Stomach smooth muscle (tissue), 2 donors: ENCODE measurements around the gene HBM.
"Not testable (repeated sequence)": the region's sequence is repeated elsewhere in the genome, so short reads cannot be mapped to it uniquely, and the experiment has no call there.

Experiments used
- H3K27ac ChIP-seq: one replicate; pipeline ENCODE4 v1.7.0; 2013; ENCODE audit warnings: mild to moderate bottlenecking, low read length, inconsistent platforms
- H3K27me3 ChIP-seq, 2 donors: one replicate each; pipeline ENCODE4 v1.7.0; 2013; ENCODE audit warnings: low read length in 2 of 2; ENCODE audit not compliant: insufficient read depth in 2 of 2, control insufficient read depth in 1 of 2
- H3K36me3 ChIP-seq, 2 donors: one replicate each; pipeline ENCODE4 v1.7.0; 2013; ENCODE audit warnings: low read length in 2 of 2; ENCODE audit not compliant: control insufficient read depth in 2 of 2, insufficient read depth in 2 of 2
- H3K4me1 ChIP-seq: one replicate; pipeline ENCODE4 v1.7.0; 2013; ENCODE audit warnings: low read length; ENCODE audit not compliant: control insufficient read depth, insufficient read depth
- H3K4me3 ChIP-seq, 2 donors: one replicate each; pipeline ENCODE4 v1.7.0; 2013; ENCODE audit warnings: low read length in 2 of 2
- H3K9ac ChIP-seq, 2 donors: one replicate each; pipeline ENCODE4 v1.7.0; 2013; ENCODE audit warnings: low read length in 2 of 2, mild to moderate bottlenecking in 1 of 2
- H3K9me3 ChIP-seq, 2 donors: one replicate each; pipeline ENCODE4 v1.7.0; 2013; ENCODE audit warnings: low read length in 2 of 2; ENCODE audit not compliant: control insufficient read depth in 2 of 2
- donor health status: healthy.
- donor health status: Pancreatic carcinoma.

Gene HBM

GRCh38 chr16:165539-166374, at the start of gene HBM:
HBM (plus strand) TSS chr16:165978; CDS start chr16:165998, 20 bp downstream.
- H3K4me3 ChIP-seq, result peak within 1 kb of the TSS; percentile 16 to 40
- H3K27me3 ChIP-seq, result peaks cover 40 to 51% of the 10 kb centered on the region in 2 donors
- H3K9me3 ChIP-seq, result no peaks in the 10 kb centered on the region

GRCh38 chr16:116015-116414, 49.8 kb upstream of the HBM start:
- Histone ChIP-seq H3K27ac (no peak overlapping the region), H3K4me3 (no peak overlapping the region), H3K9me3 (no peaks in the 10 kb centered on the region), H3K4me1 (peaks cover 2% of the 10 kb centered on the region), H3K27me3 (no peaks in the 10 kb centered on the region), H3K9ac (no peak overlapping the region), H3K36me3 (peaks cover 13% of the 10 kb centered on the region in 2 donors)

More at GRCh38 chr16:165539-166374, at the start of gene HBM:
- Histone ChIP-seq H3K9ac (no peak within 1 kb of the TSS), H3K4me1 (peaks cover 18% of the 10 kb centered on the region), H3K27ac (no peak within 1 kb of the TSS), H3K36me3 (no peaks in the 10 kb centered on the region)

- H3K9ac ChIP-seq, result no peak overlapping the region
- no peaks in the 10 kb centered on the region for H3K27me3 ChIP-seq
- H3K27ac ChIP-seq, result no peak overlapping the region
- H3K36me3 ChIP-seq, result peaks cover 4 to 5% of the 10 kb centered on the region in 2 donors
- no peaks in the 10 kb centered on the region for H3K9me3 ChIP-seq
- no peak overlapping the region for H3K4me3 ChIP-seq
- peaks cover 2% of the 10 kb centered on the region for H3K4me1 ChIP-seq
These were observed 48.1 kb upstream of the HBM start for GRCh38 chr16:117379-118365.

GRCh38 chr16:118857-119256, 46.9 kb upstream of the HBM start:
- Histone ChIP-seq H3K4me3 (no peak overlapping the region), H3K27me3 (no peaks in the 10 kb centered on the region), H3K4me1 (no peaks in the 10 kb centered on the region), H3K9me3 (no peaks in the 10 kb centered on the region), H3K9ac (no peak overlapping the region), H3K27ac (no peak overlapping the region), H3K36me3 (peaks cover 4 to 5% of the 10 kb centered on the region in 2 donors)

- Histone ChIP-seq H3K27ac (no peak overlapping the region), H3K4me3 (no peak overlapping the region), H3K4me1 (no peaks in the 10 kb centered on the region), H3K9me3 (no peaks in the 10 kb centered on the region), H3K36me3 (peaks cover 2 to 7% of the 10 kb centered on the region in 2 donors), H3K9ac (no peak overlapping the region), H3K27me3 (no peaks in the 10 kb centered on the region)
These were observed 46.5 kb upstream of the HBM start for GRCh38 chr16:119295-119694.

- Histone ChIP-seq H3K9ac (no peak overlapping the region), H3K9me3 (no peaks in the 10 kb centered on the region), H3K36me3 (peaks cover 0 to 5% of the 10 kb centered on the region in 2 donors), H3K4me3 (no peak overlapping the region), H3K27ac (no peak overlapping the region), H3K4me1 (no peaks in the 10 kb centered on the region), H3K27me3 (no peaks in the 10 kb centered on the region)
These were observed 45.8 kb upstream of the HBM start for GRCh38 chr16:119835-120491.

- H3K36me3 ChIP-seq, result peaks cover 0 to 5% of the 10 kb centered on the region in 2 donors
- no peaks in the 10 kb centered on the region for H3K4me1 ChIP-seq
- no peak overlapping the region for H3K9ac ChIP-seq
- H3K9me3 ChIP-seq, result no peaks in the 10 kb centered on the region
- no peaks in the 10 kb centered on the region for H3K27me3 ChIP-seq
- H3K4me3 ChIP-seq, result no peak overlapping the region
- no peak overlapping the region for H3K27ac ChIP-seq
These were observed 45.0 kb upstream of the HBM start for GRCh38 chr16:120756-121155.

- no peak overlapping the region for H3K4me3 ChIP-seq
- no peaks in the 10 kb centered on the region for H3K4me1 ChIP-seq
- H3K9ac ChIP-seq, result no peak overlapping the region
These were observed 43.4 kb upstream of the HBM start for GRCh38 chr16:122361-122760.

GRCh38 chr16:123558-124350, 42.0 kb upstream of the HBM start:
- not testable (repeated sequence) for H3K27ac ChIP-seq, H3K9ac ChIP-seq, H3K4me3 ChIP-seq, H3K36me3 ChIP-seq, H3K27me3 ChIP-seq, H3K4me1 ChIP-seq, H3K9me3 ChIP-seq

More at GRCh38 chr16:122361-122760, 43.4 kb upstream of the HBM start:
- peaks cover 0 to 3% of the 10 kb centered on the region in 2 donors for H3K36me3 ChIP-seq
- H3K27ac ChIP-seq, result no peak overlapping the region
- H3K27me3 ChIP-seq, result no peaks in the 10 kb centered on the region
- no peaks in the 10 kb centered on the region for H3K9me3 ChIP-seq

GRCh38 chr16:125011-125410, 40.8 kb upstream of the HBM start:
- Histone ChIP-seq H3K27ac (no peak overlapping the region), H3K9ac (no peak overlapping the region), H3K36me3 (peaks cover 0 to 4% of the 10 kb centered on the region in 2 donors), H3K9me3 (no peaks in the 10 kb centered on the region), H3K4me3 (no peak overlapping the region), H3K4me1 (no peaks in the 10 kb centered on the region), H3K27me3 (no peaks in the 10 kb centered on the region)
